Activated naive CD4-positive, alpha-beta T cell treated with Interleukin-2 at 50 U/mL for 16 hours (primary cell): ENCODE data around the gene PLPPR3.
A peak's percentile ranks its signal among the peaks of the same experiment; 100 is the strongest.
"Not testable (repeated sequence)": the region's sequence is repeated elsewhere in the genome, so short reads cannot be mapped to it uniquely, and the experiment has no call there.

Experiments used
- DNase-seq: peaks from one replicate; pipeline ENCODE4 v3.0.0-alpha.2; 2020

PLPPR3 gene

GRCh38 chr19:821825-822503 lies at the start of gene PLPPR3:
TSS of gene PLPPR3 (minus strand) at chr19:821955. CDS start at chr19:821559, 396 bp downstream.
- DNase-seq = no peak

GRCh38 chr19:870963-871401 lies 49.2 kb upstream of the PLPPR3 start:
- DNase-seq = no peak

- DNase-seq = no peak
Measured at GRCh38 chr19:870314-870713, 48.6 kb upstream of the PLPPR3 start.

- no peak for DNase-seq
Measured at GRCh38 chr19:869245-870177, 47.8 kb upstream of the PLPPR3 start.

GRCh38 chr19:868458-869244 lies 46.9 kb upstream of the PLPPR3 start:
- DNase-seq = no peak

- no peak for DNase-seq
Measured at GRCh38 chr19:867855-868457, 46.2 kb upstream of the PLPPR3 start.

- DNase-seq = no peak
Measured at GRCh38 chr19:867301-867793, 45.6 kb upstream of the PLPPR3 start.

GRCh38 chr19:866769-867300 lies 45.1 kb upstream of the PLPPR3 start:
- no peak for DNase-seq

GRCh38 chr19:863315-863620 lies 41.5 kb upstream of the PLPPR3 start:
- no peak for DNase-seq

- DNase-seq = peak; percentile 81
Measured at GRCh38 chr19:862581-863314, 41.0 kb upstream of the PLPPR3 start.

- peak; percentile 61 for DNase-seq
Measured at GRCh38 chr19:861756-862580, 40.2 kb upstream of the PLPPR3 start.

GRCh38 chr19:861141-861755 lies 39.5 kb upstream of the PLPPR3 start:
- no peak for DNase-seq

- DNase-seq = no peak
Measured at GRCh38 chr19:858868-859843, 37.4 kb upstream of the PLPPR3 start, which contains the start of gene CFD. TSS of gene CFD (plus strand) at chr19:859664. CDS start at chr19:859690, 26 bp downstream.

- no peak for DNase-seq
Measured at GRCh38 chr19:858284-858683, 36.5 kb upstream of the PLPPR3 start.

GRCh38 chr19:855566-856120 lies 33.9 kb upstream of the PLPPR3 start:
- DNase-seq = no peak

- no peak for DNase-seq
Measured at GRCh38 chr19:855142-855541, 33.4 kb upstream of the PLPPR3 start.

- DNase-seq = no peak
Measured at GRCh38 chr19:854549-854948, 32.8 kb upstream of the PLPPR3 start.

- not testable (repeated sequence) for DNase-seq
Measured at GRCh38 chr19:853614-854220, 32.0 kb upstream of the PLPPR3 start.
